NCI-H748 (cell line): ENCODE measurements around the gene MARK3.

Experiments
- DNase-seq: peaks from one replicate; lab custom pipeline; 2025; ENCODE audit not compliant: unreplicated experiment; lab: John Stamatoyannopoulos, UW

Gene MARK3

DNA sequence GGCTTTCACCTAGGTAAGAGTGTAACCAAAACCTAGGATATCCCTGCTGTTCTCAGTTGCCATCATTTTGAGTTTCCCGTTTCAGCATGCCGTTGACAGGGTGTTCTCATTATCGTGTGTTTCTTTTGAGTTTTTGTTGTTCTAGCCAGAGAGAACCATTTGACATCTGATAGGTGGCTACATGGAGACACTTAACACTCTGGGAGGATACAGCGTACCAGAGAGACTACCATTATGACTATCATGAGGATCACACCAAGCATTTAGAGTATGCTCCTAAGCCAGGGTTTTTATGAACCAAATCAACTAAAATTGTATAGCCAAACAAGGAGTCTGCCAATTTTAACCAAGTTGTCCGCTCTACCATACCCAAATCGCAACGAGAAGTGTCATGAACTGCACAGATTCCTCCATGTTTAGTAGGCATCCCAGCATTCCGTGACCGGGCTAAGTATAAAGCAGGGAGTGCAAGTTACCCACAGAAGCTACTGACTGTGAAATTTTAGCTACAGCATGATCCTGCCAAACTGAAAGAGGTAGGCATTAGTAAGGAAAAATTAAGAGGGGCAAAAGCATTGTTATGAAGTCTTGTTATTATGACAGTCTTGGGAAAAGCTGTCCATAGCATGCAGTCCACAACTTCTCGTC is 48.8 kb downstream of the MARK3 start:
- DNase-seq = no peak

DNA sequence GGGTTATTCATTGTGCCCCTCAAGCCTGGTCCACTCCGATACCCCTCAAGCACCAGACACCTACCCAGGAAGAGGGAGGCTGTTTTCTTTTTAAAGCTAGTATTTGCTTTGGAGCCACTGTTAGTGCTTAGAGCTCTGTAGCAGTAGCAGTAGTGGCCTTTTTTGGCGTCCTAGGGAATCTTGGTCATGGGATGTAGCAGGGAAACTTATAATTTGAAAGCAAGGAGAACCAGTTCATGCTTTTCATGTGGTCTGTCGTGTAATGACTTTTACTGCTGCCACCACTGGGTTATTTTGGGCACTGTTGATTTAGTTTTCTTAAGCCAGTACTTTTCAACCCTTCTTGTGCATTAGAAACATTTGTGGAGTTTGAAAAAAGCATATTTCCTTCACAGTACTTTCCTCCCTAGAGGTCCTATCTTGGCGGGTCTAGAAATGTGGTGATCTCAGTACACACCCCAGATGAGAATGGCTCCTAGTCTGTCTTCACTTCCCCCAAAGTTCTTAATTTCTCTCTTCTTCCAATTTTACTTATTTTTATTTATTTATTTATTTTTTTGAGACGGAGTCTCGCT is 49.7 kb downstream of the MARK3 start:
- DNase-seq = no peak

DNA sequence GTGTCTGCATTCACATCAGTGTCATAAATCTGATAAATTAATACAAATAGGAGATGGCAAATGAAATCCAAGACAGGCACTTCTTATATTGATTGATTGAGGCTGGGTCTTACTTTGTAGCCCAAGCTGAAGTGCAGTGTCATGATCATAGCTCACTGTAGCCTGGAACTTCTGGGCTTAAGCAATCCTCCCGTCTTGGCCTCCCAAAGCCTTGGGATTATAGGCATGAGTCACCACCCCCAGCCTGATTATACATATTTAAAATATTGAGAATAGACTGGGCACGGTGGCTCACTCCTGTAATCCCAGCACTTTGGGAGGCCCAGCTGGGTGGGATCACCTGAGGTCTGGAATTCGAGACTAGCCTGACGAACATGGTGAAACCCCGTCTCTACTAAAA is 51.3 kb downstream of the MARK3 start:
- no peak for DNase-seq

DNA sequence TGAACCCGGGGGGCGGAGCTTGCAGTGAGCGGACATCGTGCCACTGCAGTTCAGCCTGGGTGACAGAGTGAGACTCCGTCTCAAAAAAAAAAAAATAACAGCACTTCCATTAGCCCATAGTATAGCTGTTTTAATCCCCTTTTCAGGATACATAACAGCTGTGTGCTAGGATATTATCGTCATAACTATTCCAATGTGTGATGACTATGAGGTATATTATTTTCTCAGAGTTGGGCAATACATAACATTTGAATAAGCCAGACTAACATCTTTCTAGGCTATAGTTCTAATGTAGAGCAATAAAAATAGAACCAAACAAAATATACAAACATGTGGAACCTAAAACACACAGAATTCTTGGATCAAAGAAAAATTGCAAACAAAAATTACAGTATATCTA is 57.1 kb downstream of the MARK3 start:
- DNase-seq = no peak

DNA sequence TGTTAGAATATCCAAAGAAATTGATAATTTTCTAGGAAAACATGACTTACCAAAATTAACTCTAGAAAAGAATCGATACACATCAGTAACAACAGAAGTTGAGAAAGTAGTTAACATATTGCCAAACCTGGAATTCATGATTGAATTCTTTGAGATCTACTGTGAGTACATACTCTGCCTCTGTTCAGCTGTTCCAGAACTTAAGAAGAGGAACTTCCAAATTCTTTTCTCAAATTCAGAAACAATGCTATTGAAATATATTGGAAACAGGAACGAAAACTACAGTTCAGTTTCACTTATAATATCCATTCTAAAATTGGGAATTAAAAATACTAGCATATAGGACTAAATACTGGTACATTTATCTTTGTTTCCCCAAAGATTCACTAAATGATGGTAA is 57.9 kb downstream of the MARK3 start:
- no peak for DNase-seq

DNA sequence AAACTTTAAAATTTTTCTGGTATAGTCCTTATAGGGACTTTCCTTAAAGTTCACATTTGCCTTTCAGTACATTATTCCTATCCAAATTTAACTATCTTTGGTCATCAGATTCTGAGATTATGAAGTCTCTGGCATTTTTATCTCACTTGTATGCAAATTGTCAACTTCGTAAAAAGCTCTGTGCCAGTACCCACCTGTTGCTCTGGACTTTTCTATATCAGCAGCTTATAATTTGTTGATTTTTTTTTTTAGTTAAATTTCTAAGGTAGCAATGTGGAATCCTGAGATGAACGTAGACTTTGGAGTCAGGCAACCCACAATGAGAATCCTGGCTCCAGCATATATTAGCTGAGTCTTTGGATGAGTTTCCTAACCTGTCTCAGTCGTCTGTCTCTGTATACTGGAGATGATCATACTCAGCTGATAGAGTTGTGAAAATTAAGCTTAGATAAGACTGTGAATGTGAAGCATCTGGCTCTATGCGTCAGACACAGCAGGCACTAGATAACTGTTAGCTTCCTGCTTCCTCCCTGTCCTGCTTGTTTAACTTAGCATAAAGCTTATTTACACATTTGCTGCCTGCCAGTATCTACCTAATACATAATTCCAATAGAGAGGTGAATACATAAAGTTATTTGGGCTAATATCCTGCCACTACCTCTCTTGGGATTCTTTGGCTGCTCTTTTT is 59.8 kb downstream of the MARK3 start:
- DNase-seq = no peak

DNA sequence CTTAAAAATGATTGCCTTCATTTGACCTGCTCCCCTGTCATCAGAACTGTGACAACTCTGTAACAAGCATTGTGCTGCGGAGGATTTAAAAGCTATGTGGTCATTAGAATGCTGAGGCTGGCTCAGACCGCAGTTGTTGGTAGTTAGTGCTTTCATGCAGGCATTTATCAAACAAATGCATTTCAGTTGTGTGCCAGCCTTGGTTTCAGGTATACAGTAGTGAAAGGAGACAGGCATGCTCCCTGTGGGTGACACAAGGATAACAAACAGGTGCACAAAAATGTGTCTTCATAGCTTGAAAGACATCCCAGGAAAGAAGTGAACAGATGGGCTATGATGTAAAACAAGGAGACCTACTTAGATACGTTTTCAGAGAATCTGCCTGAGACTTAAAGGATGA is 60.6 kb downstream of the MARK3 start:
- no peak for DNase-seq

DNA sequence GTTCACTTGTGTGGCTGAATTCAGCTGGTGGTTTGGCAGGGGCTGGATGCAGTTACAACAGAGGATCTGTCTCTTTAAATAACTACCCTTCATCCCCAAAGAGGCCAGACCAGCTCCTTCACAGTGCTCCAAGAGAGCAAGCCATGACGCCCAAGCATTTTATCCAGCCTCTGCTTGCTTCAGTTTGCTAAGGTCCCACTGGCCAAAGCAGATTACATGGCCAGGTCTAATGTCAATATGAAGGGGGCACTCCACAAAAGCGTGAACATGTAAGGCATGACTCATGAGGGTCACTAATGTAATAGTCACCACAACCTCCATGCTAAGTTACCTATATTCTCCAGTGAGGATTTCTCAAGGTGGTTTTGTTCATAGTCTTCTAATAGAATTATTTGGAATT is 62.9 kb downstream of the MARK3 start:
- no peak for DNase-seq

DNA sequence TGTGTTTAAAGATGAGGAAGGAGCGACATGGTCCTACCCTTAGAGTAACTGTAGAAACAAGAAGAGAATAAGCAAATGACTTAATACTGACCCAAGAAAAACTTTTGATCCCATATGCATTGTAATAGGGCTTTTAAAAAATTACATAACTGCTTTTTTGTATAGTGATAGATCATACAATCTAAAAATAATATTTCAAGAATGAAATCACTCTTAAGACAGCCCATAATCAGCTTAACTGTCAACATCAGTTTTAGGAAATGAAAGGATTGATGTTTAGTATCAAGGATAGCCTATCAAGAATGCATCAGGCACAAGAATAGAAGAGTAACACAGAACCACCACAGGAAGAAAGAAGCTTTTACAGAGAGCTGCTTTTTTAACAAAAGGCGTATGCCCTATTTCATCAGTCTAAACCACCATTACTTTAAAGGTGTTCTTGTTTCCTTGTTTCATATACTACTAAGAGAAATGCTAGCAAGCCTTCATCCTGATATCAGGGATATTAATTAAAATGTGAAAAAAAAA is 64.5 kb downstream of the MARK3 start:
- DNase-seq = no peak

DNA sequence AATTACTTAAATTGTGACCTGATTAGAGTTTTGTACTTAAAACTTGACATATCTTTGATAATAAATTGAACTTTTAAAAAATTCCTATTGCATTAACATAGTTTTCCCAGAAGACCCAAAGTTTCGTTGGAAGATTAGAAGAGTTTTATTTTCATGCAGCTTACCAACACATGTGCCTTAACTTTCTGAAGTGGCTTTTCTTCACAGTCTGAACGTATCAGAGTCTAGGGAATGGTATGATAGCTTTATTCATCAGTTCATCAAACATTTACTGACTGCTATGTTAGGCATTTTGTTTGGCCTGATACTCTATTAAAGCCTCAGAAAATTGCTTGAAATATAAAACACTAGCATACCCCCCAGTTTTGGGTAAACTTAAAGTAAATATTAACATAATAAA is 65.2 kb downstream of the MARK3 start:
- DNase-seq = no peak

DNA sequence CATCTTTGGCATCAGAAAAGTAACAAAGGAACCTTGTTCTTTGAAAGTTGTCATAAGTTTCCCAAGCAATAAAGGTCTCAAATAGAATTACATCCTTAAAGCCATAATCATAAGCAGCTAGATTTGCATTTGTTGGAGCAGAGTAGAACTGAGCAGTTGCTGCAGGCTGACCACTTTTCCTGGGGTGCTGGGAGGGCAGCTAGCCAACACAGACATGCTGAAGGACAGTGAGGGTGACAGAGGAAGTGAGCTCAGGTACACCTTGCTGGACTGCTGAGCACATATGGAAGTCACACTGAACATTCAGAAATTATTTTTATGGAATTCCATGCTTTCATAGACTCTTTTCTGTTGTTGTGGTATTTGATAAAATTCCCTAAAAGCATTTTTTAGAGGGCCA is 66.2 kb downstream of the MARK3 start:
- no peak for DNase-seq

DNA sequence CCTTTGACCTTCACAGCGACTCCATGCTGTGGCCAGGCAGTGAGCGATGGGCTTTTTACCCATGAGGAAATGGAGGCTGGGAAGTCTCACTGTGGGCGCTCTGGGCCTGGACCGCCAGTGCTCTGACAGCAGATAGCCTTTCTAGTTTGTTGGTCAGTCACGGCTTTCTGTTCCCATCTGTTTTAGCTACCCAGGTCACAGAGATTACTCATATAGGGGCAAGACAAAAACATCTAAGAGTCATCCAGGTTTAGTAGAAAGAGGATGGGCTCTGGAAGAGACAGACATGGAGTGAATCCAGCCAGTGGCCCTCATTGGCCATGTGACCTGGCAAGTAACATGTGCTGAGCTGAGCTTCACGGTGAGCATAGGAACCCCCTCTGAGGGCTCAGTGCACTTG is 68.6 kb downstream of the MARK3 start:
- DNase-seq = no peak

DNA sequence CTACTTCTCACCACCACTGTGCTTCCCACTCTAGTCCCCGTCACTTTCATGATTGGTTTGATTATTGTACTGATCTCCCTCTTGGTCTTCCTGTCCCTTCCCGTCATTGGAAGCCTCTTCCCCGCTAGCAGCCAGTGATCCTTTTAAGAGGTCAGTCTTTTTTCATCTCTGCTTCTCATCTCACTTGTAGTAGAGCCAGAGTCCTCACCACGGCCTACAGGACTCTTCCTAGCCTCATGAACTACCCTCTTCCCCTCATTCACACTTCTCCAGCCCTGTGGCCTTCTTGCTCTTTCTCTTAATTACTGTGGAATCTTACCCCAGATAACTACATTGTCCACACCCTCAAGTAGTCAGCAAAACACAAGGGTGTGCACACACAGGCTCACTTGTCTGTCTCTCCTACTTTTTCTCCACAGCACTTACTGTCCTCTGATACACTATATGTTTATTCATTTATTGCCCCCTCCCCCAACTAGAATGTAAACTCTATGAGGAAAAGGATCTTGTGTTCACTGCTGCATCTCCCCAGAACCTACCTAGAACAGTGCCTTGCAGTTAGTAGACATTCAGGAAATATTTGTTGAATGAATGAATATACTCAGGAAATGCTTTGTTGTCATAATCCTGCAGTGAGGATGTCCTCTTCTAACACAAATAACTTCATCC is 71.1 kb downstream of the MARK3 start:
- peak; percentile 34 for DNase-seq

DNA sequence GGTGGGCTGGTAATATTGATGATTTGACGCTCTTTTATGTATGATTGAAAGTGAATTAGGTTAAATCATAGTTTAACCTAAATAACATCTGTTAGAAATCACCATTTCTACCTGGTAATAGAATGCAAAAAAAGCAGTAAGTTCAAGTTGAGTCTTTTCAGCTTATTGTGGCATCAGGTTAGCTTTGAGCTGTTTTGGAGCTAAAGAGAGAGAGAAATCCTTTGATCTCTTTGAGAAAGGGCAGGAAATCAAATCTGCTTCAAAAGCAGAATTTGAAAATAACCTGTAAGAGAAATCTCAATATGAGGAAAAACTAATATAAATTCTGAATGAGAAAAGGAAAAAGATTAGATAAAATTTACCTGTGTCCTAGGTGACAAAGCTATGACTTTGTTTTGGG is 75.2 kb downstream of the MARK3 start:
- DNase-seq = no peak

DNA sequence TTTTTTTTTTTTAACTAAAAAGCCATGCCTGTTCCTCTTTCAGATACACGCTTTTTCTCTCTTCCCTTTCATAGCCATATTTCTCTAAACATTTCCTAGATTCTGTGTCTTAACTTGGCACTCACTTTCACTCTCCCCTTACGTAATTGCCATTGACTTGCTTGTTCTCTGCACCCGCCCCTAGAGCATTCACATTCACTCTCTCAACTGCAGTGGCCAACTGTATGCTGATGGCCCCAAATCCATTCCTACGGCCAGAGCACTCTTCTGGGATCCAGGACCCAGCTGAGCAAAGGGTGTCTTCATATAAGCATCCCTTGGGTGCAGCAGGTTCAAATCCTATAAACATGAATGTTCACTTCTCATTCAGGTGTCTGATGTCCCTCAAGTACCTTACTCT is 77.9 kb downstream of the MARK3 start:
- no peak for DNase-seq

DNA sequence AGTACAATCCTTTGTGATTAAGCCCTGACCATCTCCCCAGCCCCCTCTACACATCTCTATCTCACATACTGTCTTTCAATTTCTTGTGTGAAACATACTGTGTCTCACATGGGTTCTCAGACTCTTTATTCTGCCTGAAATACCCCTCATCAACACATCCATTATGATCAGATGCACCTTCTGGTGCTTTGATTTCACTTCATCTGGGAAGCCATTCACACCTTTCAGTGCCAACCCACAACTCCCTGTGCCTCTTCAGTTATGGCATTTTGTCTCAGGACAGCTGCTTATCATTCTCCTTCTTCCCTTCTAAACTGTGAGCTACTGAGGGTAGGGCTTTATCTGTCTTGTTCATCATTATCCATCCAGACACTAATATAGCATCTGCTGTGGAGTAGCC is 78.6 kb downstream of the MARK3 start:
- no peak for DNase-seq

DNA sequence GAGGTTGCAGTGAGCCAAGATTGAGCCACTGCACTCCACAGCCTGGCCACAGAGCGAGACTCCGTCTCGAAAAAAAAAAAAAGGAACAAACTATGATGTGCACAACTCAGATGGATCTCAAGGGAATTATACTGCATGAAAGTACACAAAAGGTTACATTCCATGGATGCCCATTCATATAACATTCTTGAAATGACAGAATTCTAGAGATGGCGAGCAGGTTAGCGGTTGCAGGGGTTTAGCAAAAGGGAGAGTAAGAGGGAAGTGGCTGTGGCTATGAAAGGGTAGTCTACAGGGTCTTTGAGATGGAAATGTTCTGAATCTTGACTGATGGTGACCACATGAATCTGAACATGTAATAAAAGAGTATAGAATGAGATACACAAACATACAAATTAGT is 87.7 kb downstream of the MARK3 start:
- no peak for DNase-seq

DNA sequence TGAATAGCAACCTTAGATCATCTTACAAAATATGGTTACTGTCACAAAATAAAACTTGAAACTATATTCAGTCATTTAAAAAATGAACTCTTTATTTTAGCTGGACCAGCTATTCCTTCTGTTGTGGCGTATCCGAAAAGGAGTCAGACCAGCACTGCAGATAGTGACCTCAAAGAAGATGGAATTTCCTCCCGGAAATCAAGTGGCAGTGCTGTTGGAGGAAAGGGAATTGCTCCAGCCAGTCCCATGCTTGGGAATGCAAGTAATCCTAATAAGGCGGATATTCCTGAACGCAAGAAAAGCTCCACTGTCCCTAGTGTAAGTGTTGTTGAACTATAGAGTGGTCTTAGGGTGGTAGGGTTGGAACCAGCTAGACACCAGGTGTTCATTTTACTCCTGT is 89.7 kb downstream of the MARK3 start:
- no peak for DNase-seq

DNA sequence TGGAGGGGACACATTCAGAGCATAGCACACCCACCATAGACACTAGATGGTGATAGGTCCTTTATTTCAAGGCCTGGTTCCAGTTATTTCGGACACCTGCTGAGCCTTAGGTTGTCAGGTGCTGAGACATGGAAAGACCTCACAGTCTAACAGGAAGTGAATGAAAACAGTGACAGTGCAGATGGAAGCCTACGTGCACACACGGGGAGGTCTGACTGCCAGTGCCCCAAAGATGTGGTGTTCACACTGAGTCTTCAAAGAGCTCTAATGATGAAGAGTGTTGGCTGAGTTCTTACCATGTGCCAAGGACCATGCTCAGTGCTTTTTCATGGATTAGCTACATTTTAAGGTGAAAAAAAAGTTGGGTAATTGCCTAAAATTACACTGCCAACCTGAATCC is 90.8 kb downstream of the MARK3 start:
- no peak for DNase-seq

DNA sequence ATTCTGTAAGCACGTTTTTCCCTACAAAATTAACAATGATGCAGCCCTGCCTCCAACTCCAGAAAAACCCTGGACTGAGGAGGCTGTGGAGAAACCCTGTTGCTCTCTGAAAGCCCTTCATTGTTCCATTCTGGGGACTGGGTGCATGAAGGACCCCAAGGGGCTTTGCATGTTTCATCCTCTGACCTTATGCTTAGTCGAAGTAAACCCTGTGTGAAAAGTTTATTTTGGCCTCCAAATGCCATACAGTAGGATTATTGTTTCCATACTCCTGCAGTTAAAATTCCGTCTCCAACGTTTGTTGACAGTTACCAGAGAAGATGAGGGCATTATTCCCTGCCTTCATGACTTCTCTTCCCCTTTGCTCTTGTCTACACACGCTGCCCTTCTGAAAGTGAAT is 91.4 kb downstream of the MARK3 start:
- no peak for DNase-seq

DNA sequence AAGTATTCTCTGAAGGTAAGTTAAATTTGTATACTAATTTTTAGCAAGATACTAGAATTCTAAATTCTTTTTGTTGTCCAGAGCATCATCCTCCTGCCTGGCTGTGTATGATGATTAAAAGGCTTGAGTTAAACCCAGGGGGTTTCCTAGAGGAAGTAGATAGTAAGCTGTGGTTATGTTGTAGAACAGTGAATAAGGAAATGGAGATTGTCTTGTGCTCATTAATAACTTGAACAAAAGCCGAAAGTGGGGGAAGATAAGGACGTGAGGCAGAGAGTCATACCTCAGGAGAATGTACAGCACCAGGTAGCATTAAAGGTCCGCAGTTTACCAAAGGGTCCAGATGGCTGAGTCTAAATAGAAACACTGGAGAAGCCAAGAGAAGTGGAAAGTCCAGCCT is 95.4 kb downstream of the MARK3 start:
- no peak for DNase-seq

DNA sequence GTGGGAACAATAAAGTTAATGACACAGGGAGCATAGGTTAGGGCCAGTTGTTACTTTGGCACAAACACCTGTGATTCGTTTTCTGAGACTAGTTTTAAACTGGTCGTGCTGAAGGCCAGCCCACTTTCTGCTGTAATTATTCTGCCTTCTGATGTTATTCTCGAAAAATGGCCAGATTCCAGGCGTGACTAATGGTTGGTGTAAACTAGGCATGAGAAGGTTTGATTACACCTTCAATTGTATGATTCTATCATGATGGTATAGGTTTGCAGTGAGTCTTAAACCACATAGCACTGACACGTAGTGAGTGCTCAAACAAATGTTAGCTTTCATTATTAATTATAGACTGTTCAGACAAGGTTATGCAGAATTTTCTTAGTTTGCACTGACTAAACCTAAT is 98.4 kb downstream of the MARK3 start:
- DNase-seq = no peak
